PC-9 (cell line): ENCODE results near the gene RNF146. TPM values are rescaled to one million over a fixed set of nuclear protein-coding genes. Genes with fewer than 3 reads are reported as not detected.
"Not testable (repeated sequence)": the region's sequence is repeated elsewhere in the genome, so short reads cannot be mapped to it uniquely, and the experiment has no call there.

Source experiments
- BruUV-seq: library from RNA; stranded (reverse); fragments of 400-500 nt; replicated peaks from 2 replicates; lab custom pipeline; 2021; lab: Mats Ljungman, UMichigan
- CTCF ChIA-PET: fragments of 300-600 bp; sonication (Branson Sonifier 250); formaldehyde crosslinking; loops from one replicate; lab custom pipeline; 2022; ENCODE audit warnings: antibody characterized with exemption; lab: Charles Lee
- POLR2A ChIA-PET: fragments of 300-600 bp; sonication (Branson Sonifier 250); formaldehyde crosslinking; loops from one replicate; lab custom pipeline; 2022; ENCODE audit warnings: antibody characterized with exemption; ENCODE audit not compliant: unreplicated experiment; lab: Charles Lee
- DNase-seq, 2 experiments: peaks; one replicate each; pipeline versions ENCODE4 v3.0.0 to v3.0.0-alpha.2; 2015 to 2022; ENCODE audit warnings: mixed read lengths in 1 of 2
- H2AFZ ChIP-seq: fragments of 200-600 bp; sonication (generic); 2 replicates; pipeline ENCODE4 v1.8.1; 2017; ENCODE audit warnings: antibody characterized with exemption
- H3F3A ChIP-seq: fragments of 200-600 bp; sonication (generic); 2 replicates; pipeline ENCODE4 v1.8.1; 2017; ENCODE audit warnings: antibody characterized with exemption, mild to moderate bottlenecking, low read depth; ENCODE audit not compliant: insufficient read depth
- H3K27ac ChIP-seq: fragments of 200-600 bp; sonication (generic); 2 replicates; pipeline ENCODE4 v1.6.1; 2016; ENCODE audit warnings: mixed run types
- H3K27me3 ChIP-seq: fragments of 200-600 bp; sonication (generic); 2 replicates; pipeline ENCODE4 v1.6.1; 2016; ENCODE audit warnings: low read depth, mixed run types; ENCODE audit not compliant: insufficient read depth
- H3K36me3 ChIP-seq: fragments of 200-600 bp; sonication (generic); 2 replicates; pipeline ENCODE4 v1.6.1; 2016; ENCODE audit warnings: low read depth, mixed run types
- H3K4me1 ChIP-seq: fragments of 200-600 bp; sonication (generic); replicated peaks from 2 replicates; pipeline ENCODE4 v1.6.1; 2016; ENCODE audit warnings: mixed run types; ENCODE audit not compliant: insufficient read depth
- H3K4me2 ChIP-seq: fragments of 200-600 bp; sonication (generic); 2 replicates; pipeline ENCODE4 v1.6.1; 2017; ENCODE audit warnings: mixed run types
- H3K4me3 ChIP-seq: fragments of 200-600 bp; sonication (generic); 2 replicates; pipeline ENCODE4 v1.6.1; 2016; ENCODE audit warnings: mixed run types
- H3K79me2 ChIP-seq: fragments of 200-600 bp; sonication (generic); 2 replicates; pipeline ENCODE4 v1.6.1; 2017; ENCODE audit warnings: low read depth, mixed run types
- H3K9me2 ChIP-seq: fragments of 200-600 bp; sonication (generic); 2 replicates; pipeline ENCODE4 v1.8.1; 2017; ENCODE audit warnings: mild to moderate bottlenecking; ENCODE audit not compliant: insufficient read depth
- H3K9me3 ChIP-seq: fragments of 200-600 bp; sonication (generic); 2 replicates; pipeline ENCODE4 v1.8.1; 2016; ENCODE audit warnings: low read depth; ENCODE audit not compliant: insufficient read depth
- H4K20me1 ChIP-seq: fragments of 200-600 bp; sonication (generic); 2 replicates; pipeline ENCODE4 v1.8.1; 2017; ENCODE audit not compliant: insufficient read depth
- CTCF ChIP-seq: fragments of 200-600 bp; sonication (generic); conservative IDR thresholded peaks from 2 replicates; pipeline ENCODE4 v1.6.1; 2017; ENCODE audit warnings: mixed run types, antibody characterized with exemption, mild to moderate bottlenecking, moderate library complexity
- EZH2 ChIP-seq: fragments of 200-600 bp; sonication (generic); IDR thresholded peaks from 2 replicates; pipeline ENCODE4 v1.8.0; 2017; ENCODE audit warnings: antibody characterized with exemption, low read depth
- intact Hi-C: fragments of 100-400 bp; cut with micrococcal nuclease; formaldehyde crosslinking; loops from one replicate; pipeline ENCODE4 v1.10.0; 2022; ENCODE audit not compliant: unreplicated experiment
- total RNA-seq: library from RNA; stranded (reverse); gene quantifications from 2 replicates; pipeline ENCODE4 v1.2.3, GENCODE V29; 2021

Gene RNF146
- total RNA-seq, 1 experiment from 2014 or later = 28.6 TPM

GRCh38 chr6:127328043-127328609 lies 61.5 kb downstream of the RNF146 start:
- no peak overlapping the region for H3K4me2 ChIP-seq
- ChIA-PET POLR2A (no interaction called here), CTCF (no interaction called here)
- no peak for TF ChIP-seq EZH2
- no peak for TF ChIP-seq CTCF
- H3K36me3 ChIP-seq = peaks cover 29% of the 10 kb centered on the region
- no peaks in the 10 kb centered on the region for H3K9me3 ChIP-seq
- H3K4me1 ChIP-seq = no peaks in the 10 kb centered on the region
- H3F3A ChIP-seq = 0 out of 2 replicates have a peak, but pooled peaks cover 3% of the 10 kb centered on the region
- H3K4me3 ChIP-seq = no peak overlapping the region
- no peak overlapping the region for H3K27ac ChIP-seq
- H3K79me2 ChIP-seq = no peaks in the 10 kb centered on the region
- no peaks in the 10 kb centered on the region for H3K9me2 ChIP-seq
- no peaks in the 10 kb centered on the region for H3K27me3 ChIP-seq
- 0 out of 2 replicates have a peak, but pooled peaks cover 4% of the 10 kb centered on the region for H4K20me1 ChIP-seq
- intact Hi-C loops = loop anchor here (5.0 kb wide), 1 partner anchor 94 kb away; no protein-coding TSS in a partner anchor
- DNase-seq = no peak
- H2AFZ ChIP-seq = no peak overlapping the region
- no TSS peak for BruUV-seq

- intact Hi-C loops, H3K4me1 ChIP-seq, H2AFZ ChIP-seq, H3K9me2 ChIP-seq, H3K27ac ChIP-seq, H4K20me1 ChIP-seq, H3K27me3 ChIP-seq, DNase-seq, H3K4me2 ChIP-seq, BruUV-seq, H3K4me3 ChIP-seq, H3F3A ChIP-seq, H3K9me3 ChIP-seq: not testable (repeated sequence)
- H3K36me3 ChIP-seq = peaks cover 22% of the 10 kb centered on the region
- H3K79me2 ChIP-seq = peaks cover 17% of the 10 kb centered on the region
- CTCF ChIA-PET = interaction anchor here (0.6 kb wide), 1 partner anchor 9 kb away, joined by 9 read pairs; no protein-coding TSS in a partner anchor
- POLR2A ChIA-PET = interaction anchor here (0.7 kb wide), 1 partner anchor 114 kb away, joined by 3 read pairs; no protein-coding TSS in a partner anchor
Observed at GRCh38 chr6:127331256-127331655, 64.6 kb downstream of the RNF146 start.

- POLR2A ChIA-PET = no interaction called here
- CTCF ChIA-PET = no interaction called here
- H3K79me2 ChIP-seq = peaks cover 29% of the 10 kb centered on the region
Observed at GRCh38 chr6:127332383-127332961, 65.8 kb downstream of the RNF146 start.

More at GRCh38 chr6:127332383-127332961, 65.8 kb downstream of the RNF146 start:
- no peak for DNase-seq
- Histone ChIP-seq H3K27ac (no peak overlapping the region), H3K36me3 (peaks cover 15% of the 10 kb centered on the region; the same call in 1 of the 2 replicates), H3K9me3 (no peaks in the 10 kb centered on the region), H3K4me1 (no peaks in the 10 kb centered on the region), H3K27me3 (no peaks in the 10 kb centered on the region), H3K9me2 (no peaks in the 10 kb centered on the region), H3K4me2 (no peak overlapping the region), H3F3A (no peaks in the 10 kb centered on the region), H4K20me1 (no peaks in the 10 kb centered on the region; the same call in 1 of the 2 replicates), H2AFZ (no peak overlapping the region), H3K4me3 (no peak overlapping the region)
- no TSS peak for BruUV-seq
- intact Hi-C loops = no loop called here
- TF ChIP-seq CTCF (no peak), EZH2 (no peak)

Other genes starting within 250 kb of the RNF146 start
- not detected in 2 replicates for gene RSPO3, start 148.2 kb upstream of the RNF146 start, total RNA-seq
- gene ECHDC1, start 76.7 kb downstream of the RNF146 start, total RNA-seq = 50.4 and 51.4 TPM in 2 replicates
- gene KIAA0408, start 192.5 kb downstream of the RNF146 start, total RNA-seq = not detected in 2 replicates